Right renal cortex interstitium (tissue), 3 donors: ENCODE results near the gene ALDH3A2. TPM values are rescaled to one million over a fixed set of nuclear protein-coding genes. Genes with fewer than 3 reads are reported as not detected.

ENCODE experiments used
- DNase-seq, 3 donors: peaks; one replicate each; pipeline ENCODE4 v3.0.0-alpha.2; 2013; ENCODE audit warnings: low read depth in 3 of 3, low spot score in 2 of 3
- polyA plus RNA-seq, 3 donors: library from polyadenylated mRNA; unstranded; fragments of 120-200 nt; gene quantifications; one replicate each; pipeline ENCODE4 v1.2.1, GENCODE V29; 2013; ENCODE audit not compliant: insufficient read length in 3 of 3

ALDH3A2 gene
- 100 to 1,000 TPM in 1 of 3 donors, 10 to 100 TPM in 2; 94.7 to 103 (median 98.6) TPM for polyA plus RNA-seq

GRCh38 chr17:19648475-19649273, at the start of gene ALDH3A2:
TSS of gene ALDH3A2 (plus strand) at chr17:19648751. CDS start at chr17:19648972, 221 bp downstream.
- DNase-seq = peak; percentile 77 to 92 (median 86)

GRCh38 chr17:19610311-19610710, 38.2 kb upstream of the ALDH3A2 start:
- no peak for DNase-seq

- no peak for DNase-seq
Observed at GRCh38 chr17:19610879-19611278, 37.7 kb upstream of the ALDH3A2 start.

GRCh38 chr17:19613979-19614378, 34.6 kb upstream of the ALDH3A2 start:
- DNase-seq = no peak

- no peak for DNase-seq
Observed at GRCh38 chr17:19614900-19615299, 33.7 kb upstream of the ALDH3A2 start.

GRCh38 chr17:19618015-19618414, 30.5 kb upstream of the ALDH3A2 start:
- DNase-seq = no peak

- no peak for DNase-seq
Observed at GRCh38 chr17:19619705-19620325, 28.7 kb upstream of the ALDH3A2 start.

- DNase-seq = no peak
Observed at GRCh38 chr17:19621697-19622096, 26.9 kb upstream of the ALDH3A2 start.

GRCh38 chr17:19626079-19626478, 22.5 kb upstream of the ALDH3A2 start:
- DNase-seq = no peak

GRCh38 chr17:19629449-19629848, 19.1 kb upstream of the ALDH3A2 start:
- no peak for DNase-seq

- DNase-seq = no peak
Observed at GRCh38 chr17:19630035-19630434, 18.5 kb upstream of the ALDH3A2 start.

GRCh38 chr17:19630661-19631060, 17.9 kb upstream of the ALDH3A2 start:
- no peak for DNase-seq

GRCh38 chr17:19631905-19632304, 16.6 kb upstream of the ALDH3A2 start:
- DNase-seq = no peak

GRCh38 chr17:19641687-19642372, 6.7 kb upstream of the ALDH3A2 start:
- no peak for DNase-seq

GRCh38 chr17:19642373-19642893, 6.1 kb upstream of the ALDH3A2 start:
- no peak for DNase-seq

- no peak for DNase-seq
Observed at GRCh38 chr17:19644493-19645210, 3.9 kb upstream of the ALDH3A2 start.

GRCh38 chr17:19645734-19646201, 2.8 kb upstream of the ALDH3A2 start:
- no peak for DNase-seq

- no peak for DNase-seq
Observed at GRCh38 chr17:19646788-19647696, 1.5 kb upstream of the ALDH3A2 start.

GRCh38 chr17:19647697-19648474, 665 bp upstream of the ALDH3A2 start:
- DNase-seq = no peak
